HG03442 (cell line): ENCODE results near the gene TSNAX.

Experiments used
- ATAC-seq: cut with Tn5 transposase; IDR thresholded peaks from one replicate; pipeline ENCODE4 v1.9.1; 2021; ENCODE audit warnings: mild to moderate bottlenecking, moderate library complexity; ENCODE audit not compliant: unreplicated experiment

The TSNAX gene

DNA sequence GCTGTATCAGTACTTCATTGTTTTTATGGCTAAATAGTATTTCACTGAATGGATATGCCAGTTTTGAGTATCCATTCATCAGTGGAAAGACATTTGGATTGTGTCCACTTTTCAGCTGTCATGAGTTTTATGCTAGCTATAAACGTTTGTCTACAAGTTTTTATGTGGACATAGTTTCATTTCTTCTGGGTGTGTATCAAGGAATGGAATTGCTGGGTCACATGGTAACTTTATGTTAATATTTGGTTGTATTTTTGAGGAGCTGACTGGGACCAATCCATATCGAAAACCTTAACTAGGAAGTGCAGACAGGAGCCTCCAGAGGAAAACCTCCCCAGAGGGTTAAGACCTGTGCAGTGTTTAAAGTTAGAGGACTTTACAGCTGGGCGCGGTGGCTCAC, 66.3 kb downstream of the TSNAX start:
- ATAC-seq = no peak

DNA sequence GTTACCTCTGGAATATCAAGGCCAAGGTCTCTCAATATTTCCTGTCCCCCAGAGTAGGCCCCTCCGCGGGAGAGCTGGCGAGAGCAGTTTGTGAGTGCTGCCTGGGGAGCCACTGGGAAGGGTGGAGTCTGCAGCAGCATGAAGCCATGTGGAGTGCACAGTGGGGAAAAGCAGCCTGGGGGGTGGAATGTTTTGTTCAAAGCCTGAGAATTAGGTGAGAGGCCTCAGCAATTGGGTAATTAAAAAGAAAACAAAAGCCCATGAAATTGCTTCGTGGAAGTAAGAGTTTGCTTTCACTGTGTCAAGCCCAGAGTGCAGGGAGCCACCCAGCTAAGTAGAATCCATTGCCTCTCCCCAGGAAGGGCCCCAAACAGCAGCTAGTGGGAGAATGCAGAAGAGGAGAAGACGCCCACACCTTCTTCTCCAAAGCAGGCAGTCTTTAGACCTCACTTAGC, 67.9 kb downstream of the TSNAX start:
- ATAC-seq = no peak

DNA sequence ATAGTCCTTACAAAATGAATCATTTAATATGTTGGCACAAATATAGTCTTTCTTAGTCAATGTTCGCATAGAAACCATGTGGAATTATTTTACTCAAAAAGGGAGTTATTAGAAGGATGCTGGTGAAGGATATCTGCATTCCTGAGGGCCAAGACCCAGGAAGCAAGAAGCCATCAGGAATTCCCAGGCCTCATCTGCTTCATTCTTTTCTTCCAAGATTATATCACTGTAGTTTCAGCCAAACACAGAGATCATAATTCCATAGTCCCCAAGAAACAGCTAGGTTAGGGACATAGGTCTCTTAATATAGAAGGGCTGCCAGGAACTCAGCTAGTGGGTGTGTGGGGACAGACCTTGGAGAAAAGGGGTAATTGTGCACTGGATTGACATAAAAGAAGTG, 69.5 kb downstream of the TSNAX start:
- ATAC-seq = no peak

DNA sequence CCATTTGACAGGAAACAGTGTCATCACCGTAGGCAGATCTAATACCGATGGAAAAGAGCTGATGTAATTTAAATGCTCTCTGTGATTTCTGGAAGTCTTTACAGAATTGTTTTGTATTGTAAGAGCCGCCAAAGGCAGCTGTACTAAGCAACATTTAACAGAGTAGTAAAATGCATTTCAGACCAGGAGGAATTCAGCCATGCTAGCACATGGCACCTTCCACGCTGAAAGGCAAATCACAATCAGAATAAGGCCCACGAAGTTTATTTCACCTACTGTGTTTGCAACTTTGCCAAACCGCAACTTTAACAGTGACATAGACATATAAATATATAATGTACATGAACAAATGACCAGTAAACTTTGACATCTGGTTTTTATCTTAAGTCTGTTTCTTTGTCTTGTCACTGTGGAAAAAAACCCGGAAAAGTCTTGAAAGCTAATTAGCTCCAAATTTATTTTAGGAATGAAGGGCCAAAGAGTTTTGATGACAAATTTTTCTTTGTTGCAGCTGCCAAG, 72.0 kb downstream of the TSNAX start:
- ATAC-seq = no peak

GRCh38 chr1:231601824-231602672, 73.6 kb downstream of the TSNAX start:
- ATAC-seq = no peak

DNA sequence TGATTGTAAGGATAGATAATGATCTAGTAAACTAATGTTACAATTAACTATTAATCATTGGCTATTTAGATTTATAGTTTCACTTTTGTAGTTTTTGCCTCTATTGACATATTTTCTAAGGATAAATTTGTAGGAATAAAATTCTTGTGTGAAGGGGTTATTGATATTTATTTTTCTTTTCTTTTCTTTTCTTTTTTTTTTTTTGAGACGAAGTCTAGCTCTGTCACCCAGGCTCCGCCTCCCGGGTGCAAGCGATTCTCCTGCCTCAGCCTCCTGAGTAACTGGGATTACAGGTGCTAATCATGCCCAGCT, 74.2 kb downstream of the TSNAX start:
- no peak for ATAC-seq

DNA sequence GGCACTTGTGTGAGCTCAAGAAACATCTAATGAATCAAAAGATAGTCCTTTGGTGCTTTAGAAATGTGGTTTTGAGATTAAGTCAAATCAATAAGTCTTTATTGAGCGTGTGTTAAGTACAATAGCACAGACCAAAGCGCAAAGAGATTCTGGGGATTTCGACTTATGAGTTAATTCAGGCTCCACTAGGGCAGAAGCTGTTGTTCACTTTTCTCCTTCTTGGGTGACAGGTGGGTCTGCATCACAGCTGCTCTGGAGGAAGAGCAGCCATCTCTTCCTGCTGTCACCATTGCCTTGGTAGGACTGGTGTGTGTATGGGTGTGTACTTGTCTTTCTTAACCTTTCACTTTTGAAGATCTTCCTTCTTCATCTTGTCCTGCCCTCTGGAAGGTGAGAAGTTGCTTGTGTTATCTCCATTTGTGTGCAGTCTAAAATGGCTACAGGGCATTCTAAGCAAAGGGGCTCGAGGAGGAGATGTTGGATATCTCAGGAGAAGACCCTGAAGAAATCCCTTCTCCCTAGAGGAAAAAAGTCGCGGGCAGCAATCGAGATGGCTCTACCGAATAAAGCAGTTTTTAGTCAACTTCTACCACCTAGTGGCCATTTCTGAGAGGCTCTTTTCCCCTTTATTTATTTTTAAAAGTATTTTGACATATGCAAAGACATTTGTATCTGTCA, 75.3 kb downstream of the TSNAX start:
- ATAC-seq = peak; percentile 63

GRCh38 chr1:231604276-231604621, 75.8 kb downstream of the TSNAX start:
- ATAC-seq = no peak

GRCh38 chr1:231605149-231606100, 77.0 kb downstream of the TSNAX start:
- no peak for ATAC-seq

- no peak for ATAC-seq
Measured at GRCh38 chr1:231606712-231607111, 78.2 kb downstream of the TSNAX start.

GRCh38 chr1:231610388-231610787, 81.9 kb downstream of the TSNAX start:
- ATAC-seq = no peak

DNA sequence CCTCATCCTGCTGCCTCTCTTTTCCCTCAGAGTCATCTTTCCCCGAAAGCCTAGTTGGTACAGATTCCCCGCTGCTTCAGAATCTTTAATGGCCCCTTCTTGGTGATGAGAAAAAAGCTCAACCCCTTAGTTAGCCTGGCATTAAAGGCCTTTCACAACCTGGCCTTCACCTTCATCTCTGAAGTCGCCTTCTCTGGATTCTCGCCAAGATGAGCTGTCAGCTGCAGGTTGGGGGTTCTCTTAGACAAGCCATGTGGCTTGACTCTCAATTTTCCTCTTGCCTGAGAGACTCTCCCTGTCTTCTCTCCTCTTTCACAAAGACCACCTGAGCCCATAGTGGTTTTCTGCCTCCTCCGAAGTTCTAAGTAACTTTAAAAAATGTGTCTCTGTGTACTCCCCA, 82.6 kb downstream of the TSNAX start:
- no peak for ATAC-seq

DNA sequence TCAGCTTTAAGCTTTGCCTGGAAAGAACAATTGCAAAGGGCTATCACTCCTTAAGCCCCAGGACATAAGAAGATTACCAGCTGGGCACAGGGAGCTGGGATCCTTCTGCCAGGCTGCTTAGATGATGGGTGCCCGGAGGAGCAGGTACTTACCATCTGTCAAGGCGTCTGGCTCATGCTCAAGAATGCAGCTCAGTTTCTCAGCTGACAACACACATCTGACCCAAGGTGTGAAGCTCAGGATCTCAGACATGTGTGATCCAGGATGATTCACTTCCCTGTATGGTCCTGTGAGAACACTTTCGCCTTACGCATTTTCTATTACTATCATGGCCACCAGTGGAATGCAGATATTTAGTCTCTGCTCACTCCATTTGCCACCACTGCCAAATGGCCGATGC, 83.4 kb downstream of the TSNAX start:
- ATAC-seq = no peak

GRCh38 chr1:231612393-231613089, 84.1 kb downstream of the TSNAX start:
- peak; percentile 97 for ATAC-seq

DNA sequence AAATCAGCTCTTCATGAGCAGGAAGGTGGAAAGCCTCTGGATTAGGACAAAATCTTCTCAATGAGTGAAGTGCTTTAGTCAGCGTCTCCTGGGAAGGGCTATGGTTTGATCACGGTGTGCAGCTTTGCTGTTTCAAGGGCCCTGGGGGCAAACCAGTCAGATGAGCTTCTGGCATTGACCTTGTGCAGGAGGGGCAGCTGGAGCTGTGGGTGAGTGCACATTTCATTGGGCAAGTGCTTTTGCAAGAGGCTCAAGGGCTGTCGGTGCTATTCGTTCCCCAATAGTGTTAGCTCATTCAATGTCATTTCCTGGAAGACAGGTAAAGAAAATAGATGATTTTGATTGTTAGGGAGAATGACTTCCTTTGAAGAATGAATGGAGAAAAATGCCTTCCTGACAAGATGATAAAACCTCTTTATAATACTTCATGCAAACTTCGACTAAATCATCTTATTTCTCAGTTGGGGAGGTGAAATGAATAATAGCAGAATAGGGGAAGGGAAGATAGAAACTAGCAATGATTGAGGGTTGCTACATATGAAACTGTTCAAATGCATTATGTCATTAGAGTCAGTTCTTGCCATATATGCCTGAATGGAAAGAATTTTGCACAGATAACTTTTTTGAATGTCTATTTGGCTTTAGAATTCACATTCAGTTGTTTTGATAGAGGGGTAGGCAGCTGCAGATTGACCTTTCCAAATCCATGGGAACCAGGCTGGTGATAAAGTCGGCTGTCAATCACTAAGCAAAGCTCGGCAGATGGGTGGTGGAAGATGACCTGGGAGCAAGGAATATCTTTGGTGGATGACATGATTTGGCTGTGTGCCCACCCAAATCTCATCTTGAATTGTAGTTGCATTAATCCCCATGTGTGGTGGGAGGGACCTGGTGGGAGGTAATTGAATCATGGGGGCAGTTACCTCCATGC, 85.2 kb downstream of the TSNAX start:
- no peak for ATAC-seq
